Fibroblast of mammary gland (primary cell): ENCODE measurements around the gene SEC31B.

ENCODE experiments used
- DNase-seq: peaks from one replicate; pipeline ENCODE4 v3.0.0-alpha.2; 2010; ENCODE audit warnings: low read depth
- H3K4me3 ChIP-seq: 2 replicates; pipeline ENCODE4 v1.5.1; 2011; ENCODE audit warnings: low read depth, mild to moderate bottlenecking, low read length, moderate library complexity; ENCODE audit not compliant: control insufficient read depth
- TF ChIP-seq, protein P1 (sequence below): conservative IDR thresholded peaks from 2 replicates; pipeline ENCODE4 v1.5.1; 2011; ENCODE audit warnings: low read depth, low read length, inconsistent platforms; ENCODE audit not compliant: control insufficient read depth, insufficient read depth

The SEC31B gene

GRCh38 chr10:100482181-100482833 lies 37.4 kb downstream of the SEC31B start:
- H3K4me3 ChIP-seq = peak overlapping the region; percentile 48
- TF ChIP-seq, protein P1, sequence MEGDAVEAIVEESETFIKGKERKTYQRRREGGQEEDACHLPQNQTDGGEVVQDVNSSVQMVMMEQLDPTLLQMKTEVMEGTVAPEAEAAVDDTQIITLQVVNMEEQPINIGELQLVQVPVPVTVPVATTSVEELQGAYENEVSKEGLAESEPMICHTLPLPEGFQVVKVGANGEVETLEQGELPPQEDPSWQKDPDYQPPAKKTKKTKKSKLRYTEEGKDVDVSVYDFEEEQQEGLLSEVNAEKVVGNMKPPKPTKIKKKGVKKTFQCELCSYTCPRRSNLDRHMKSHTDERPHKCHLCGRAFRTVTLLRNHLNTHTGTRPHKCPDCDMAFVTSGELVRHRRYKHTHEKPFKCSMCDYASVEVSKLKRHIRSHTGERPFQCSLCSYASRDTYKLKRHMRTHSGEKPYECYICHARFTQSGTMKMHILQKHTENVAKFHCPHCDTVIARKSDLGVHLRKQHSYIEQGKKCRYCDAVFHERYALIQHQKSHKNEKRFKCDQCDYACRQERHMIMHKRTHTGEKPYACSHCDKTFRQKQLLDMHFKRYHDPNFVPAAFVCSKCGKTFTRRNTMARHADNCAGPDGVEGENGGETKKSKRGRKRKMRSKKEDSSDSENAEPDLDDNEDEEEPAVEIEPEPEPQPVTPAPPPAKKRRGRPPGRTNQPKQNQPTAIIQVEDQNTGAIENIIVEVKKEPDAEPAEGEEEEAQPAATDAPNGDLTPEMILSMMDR = peak; percentile 80
- DNase-seq = peak; percentile 70

GRCh38 chr10:100481462-100482081 lies 38.1 kb downstream of the SEC31B start:
- DNase-seq = peak; percentile 84
- H3K4me3 ChIP-seq = peak overlapping the region; percentile 48

DNA sequence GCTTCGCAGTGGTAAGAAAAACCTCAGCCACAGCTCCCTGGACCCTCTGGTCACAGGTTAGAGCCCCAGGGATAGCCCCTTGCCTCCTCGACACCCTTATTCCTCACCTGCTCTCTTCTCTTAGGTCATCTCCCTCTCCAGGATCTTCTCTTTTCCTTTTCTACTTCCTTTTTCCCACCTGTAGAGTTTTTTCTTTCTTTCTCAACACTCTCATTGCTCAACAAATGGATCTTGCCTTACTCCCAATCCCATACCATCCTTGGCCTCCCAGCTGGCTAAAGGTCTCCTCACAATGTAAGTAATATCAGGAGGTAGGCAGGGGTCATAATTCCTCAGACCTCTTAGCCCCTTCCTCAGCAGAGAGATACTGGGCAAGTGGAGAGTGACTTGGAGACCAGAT lies 39.7 kb downstream of the SEC31B start:
- H3K4me3 ChIP-seq = no peak overlapping the region
- no peak for DNase-seq
- TF ChIP-seq, protein P1 = no peak

More at GRCh38 chr10:100481462-100482081, 38.1 kb downstream of the SEC31B start:
- TF ChIP-seq, protein P1 = no peak

DNA sequence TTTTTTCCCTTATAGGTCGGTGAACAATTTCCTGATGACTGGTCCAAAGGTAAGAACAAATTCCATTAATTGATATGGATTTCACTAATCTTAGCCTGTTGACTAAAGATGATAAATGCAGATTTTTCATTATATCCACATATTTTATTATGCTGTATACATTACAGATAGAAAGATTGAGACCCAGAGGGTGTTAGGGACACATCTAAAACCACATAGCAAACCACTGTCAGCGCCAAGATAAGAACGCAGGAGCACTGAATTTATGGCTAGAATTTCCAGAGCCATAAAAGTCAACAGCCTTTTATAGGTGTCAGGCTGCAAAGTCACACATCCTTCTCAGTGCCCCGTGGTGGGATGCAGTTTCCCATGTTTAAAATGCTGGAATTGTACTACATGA lies 40.6 kb downstream of the SEC31B start:
- no peak for DNase-seq
- H3K4me3 ChIP-seq = no peak overlapping the region
- TF ChIP-seq, protein P1 = no peak

GRCh38 chr10:100477970-100478369 lies 41.7 kb downstream of the SEC31B start:
- H3K4me3 ChIP-seq = no peak overlapping the region
- TF ChIP-seq, protein P1 = no peak
- peak; percentile 10 for DNase-seq

- no peak overlapping the region for H3K4me3 ChIP-seq
- TF ChIP-seq, protein P1 = no peak
- DNase-seq = peak; percentile 27
These were observed 49.3 kb downstream of the SEC31B start for GRCh38 chr10:100470367-100470766.

GRCh38 chr10:100469756-100470155 lies 49.9 kb downstream of the SEC31B start:
- TF ChIP-seq, protein P1 = no peak
- H3K4me3 ChIP-seq = no peak overlapping the region
- no peak for DNase-seq
